IPS-NIHi7 (cell line): Measurements from ENCODE around the gene ZNF646.
A peak's percentile ranks its signal among the peaks of the same experiment; 100 is the strongest.

Experiments
- DNase-seq: peaks from one replicate; pipeline ENCODE4 v3.0.0; 2012; ENCODE audit warnings: mixed read lengths; ENCODE audit errors: extremely low spot score

Gene ZNF646

GRCh38 chr16:31073970-31074813 is at the start of gene ZNF646, which contains the start of gene ZNF668:
Gene ZNF646, plus strand, starts transcription at chr16:31074422. Its CDS starts 1,903 bp downstream, at chr16:31076325.
Gene ZNF668, minus strand, starts transcription at chr16:31074240. Its CDS starts 9,781 bp downstream, at chr16:31064459.
- peak; percentile 94 for DNase-seq

- DNase-seq, result no peak
Measured at GRCh38 chr16:31025339-31025738, 48.9 kb upstream of the ZNF646 start.

- no peak for DNase-seq
Measured at GRCh38 chr16:31029272-31029671, 45.0 kb upstream of the ZNF646 start.

- no peak for DNase-seq
Measured at GRCh38 chr16:31031276-31031675, 42.9 kb upstream of the ZNF646 start.

GRCh38 chr16:31032736-31033708 is 41.2 kb upstream of the ZNF646 start, which contains the start of gene STX4:
Gene STX4, plus strand, starts transcription at chr16:31033558. Its CDS starts 248 bp downstream, at chr16:31033806.
- DNase-seq, result peak; percentile 94

- DNase-seq, result peak; percentile 96
Measured at GRCh38 chr16:31033709-31034492, 40.3 kb upstream of the ZNF646 start.

- no peak for DNase-seq
Measured at GRCh38 chr16:31036691-31037090, 37.5 kb upstream of the ZNF646 start.

GRCh38 chr16:31038993-31039392 is 35.2 kb upstream of the ZNF646 start:
- DNase-seq, result no peak

GRCh38 chr16:31042866-31043265 is 31.4 kb upstream of the ZNF646 start:
- DNase-seq, result no peak

GRCh38 chr16:31043352-31043751 is 30.9 kb upstream of the ZNF646 start:
- DNase-seq, result no peak

GRCh38 chr16:31043898-31044481 is 30.2 kb upstream of the ZNF646 start:
- DNase-seq, result no peak

GRCh38 chr16:31050280-31051030 is 23.8 kb upstream of the ZNF646 start:
- DNase-seq, result peak; percentile 51

- DNase-seq, result no peak
Measured at GRCh38 chr16:31052114-31052513, 22.1 kb upstream of the ZNF646 start.

GRCh38 chr16:31055613-31056012 is 18.6 kb upstream of the ZNF646 start:
- DNase-seq, result peak; percentile 40

GRCh38 chr16:31061126-31061812 is 13.0 kb upstream of the ZNF646 start:
- no peak for DNase-seq

- DNase-seq, result no peak
Measured at GRCh38 chr16:31061813-31062440, 12.3 kb upstream of the ZNF646 start.

GRCh38 chr16:31063495-31063842 is 10.8 kb upstream of the ZNF646 start:
- DNase-seq, result no peak

GRCh38 chr16:31063843-31064611 is 10.2 kb upstream of the ZNF646 start:
- DNase-seq, result no peak
